ENCODE measurements around the gene FLAD1. TPM values are rescaled to one million over a fixed set of nuclear protein-coding genes. Genes with fewer than 3 reads are reported as not detected.

FLAD1 gene
- total RNA-seq, 4 donors from 2014 or later: 26.6 to 36.8 (median 31.7) TPM

GRCh38 chr1:155000726-155001424 lies 17.7 kb downstream of the FLAD1 start:
- DNase-seq: peak; percentile 88 to 97
- Histone ChIP-seq H3K4me1 (peaks cover 24 to 42% of the 10 kb centered on the region in 2 donors), H3K36me3 (no peaks in the 10 kb centered on the region), H3K9me3 (no peaks in the 10 kb centered on the region), H3K27ac (peak overlapping the region; percentile 95 to 99 (median 98)), H3K4me3 (peak overlapping the region; percentile 83 to 99 (median 94)), H3K27me3 (no peaks in the 10 kb centered on the region)
- ATAC-seq: peak; percentile 25 to 32
- in situ Hi-C loops (cut with MboI; ENCODE audit: low sequenced_read_pairs in 4 of 4): no loop called here
- intact Hi-C loops (cut with DNase I; ENCODE audit: low total_unique reads): loop anchor here (1.0 to 10.0 kb wide), 8 partner anchors 18 to 1494 kb away; partner anchors contain the start of genes CKS1B, FLAD1, PMVK and SLC50A1
- TF ChIP-seq CTCF (IDR thresholded peaks at IDR 0.05 in 4 of 5, conservative IDR thresholded peaks at IDR 0.05 in 1 of 5): peak in 4 of 5 experiments; percentile 3 to 52 (median 36)
- TF ChIP-seq POLR2A (IDR thresholded peaks at IDR 0.05): peak; percentile 90 to 92

- peak overlapping the region; percentile 83 to 99 (median 94) for H3K4me3 ChIP-seq
- in situ Hi-C loops (cut with MboI; ENCODE audit: low sequenced_read_pairs in 4 of 4): no loop called here
- intact Hi-C loops (cut with DNase I; ENCODE audit: low total_unique reads): loop anchor here (2.0 to 10.0 kb wide), 7 partner anchors 19 to 1493 kb away; partner anchors contain the start of genes FLAD1, PMVK, SLC50A1 and UBE2Q1
- DNase-seq: no peak
- TF ChIP-seq CTCF (IDR thresholded peaks at IDR 0.05 in 4 of 5, conservative IDR thresholded peaks at IDR 0.05 in 1 of 5) (no peak), POLR2A (IDR thresholded peaks at IDR 0.05) (no peak)
- H3K4me1 ChIP-seq: peaks cover 29 to 47% of the 10 kb centered on the region in 2 donors
- no peaks in the 10 kb centered on the region for H3K36me3 ChIP-seq
- no peaks in the 10 kb centered on the region for H3K27me3 ChIP-seq
- no peak for ATAC-seq
- H3K9me3 ChIP-seq: no peaks in the 10 kb centered on the region
- H3K27ac ChIP-seq: peak overlapping the region; percentile 95 to 99 (median 98)
Measured at GRCh38 chr1:155001425-155001674, 18.2 kb downstream of the FLAD1 start.

- Histone ChIP-seq H3K27me3 (no peaks in the 10 kb centered on the region), H3K27ac (peak overlapping the region; percentile 95 to 99 (median 98)), H3K4me1 (peaks cover 34 to 52% of the 10 kb centered on the region in 2 donors), H3K4me3 (peak overlapping the region; percentile 83 to 99 (median 94)), H3K9me3 (no peaks in the 10 kb centered on the region), H3K36me3 (no peaks in the 10 kb centered on the region)
- ATAC-seq (peak; percentile 45 to 54), DNase-seq (peak; percentile 100)
- peak; percentile 90 to 92 for TF ChIP-seq POLR2A (IDR thresholded peaks at IDR 0.05)
- peak in 2 of 5 experiments; percentile 13 to 55 for TF ChIP-seq CTCF (IDR thresholded peaks at IDR 0.05 in 4 of 5, conservative IDR thresholded peaks at IDR 0.05 in 1 of 5)
- in situ Hi-C loops (cut with MboI; ENCODE audit: low sequenced_read_pairs in 4 of 4) (no loop called here), intact Hi-C loops (cut with DNase I; ENCODE audit: low total_unique reads) (loop anchor here (1.0 to 10.0 kb wide), 8 partner anchors 15 to 1493 kb away; partner anchors contain the start of genes FLAD1, PMVK, SLC50A1 and UBE2Q1)
Measured at GRCh38 chr1:155001675-155002463, 18.7 kb downstream of the FLAD1 start.

GRCh38 chr1:155002464-155003226 lies 19.5 kb downstream of the FLAD1 start, which contains the start of gene ZBTB7B:
Gene ZBTB7B, plus strand, starts transcription at chr1:155002802. Its CDS starts 11,859 bp downstream, at chr1:155014661.
- intact Hi-C loops (cut with DNase I; ENCODE audit: low total_unique reads) (loop anchor here (1.0 to 10.0 kb wide), 6 partner anchors 15 to 1492 kb away; partner anchors contain the start of genes SLC50A1 and UBE2Q1), in situ Hi-C loops (cut with MboI; ENCODE audit: low sequenced_read_pairs in 4 of 4) (no loop called here)
- H3K27me3 ChIP-seq: no peaks in the 10 kb centered on the region
- peaks cover 41 to 60% of the 10 kb centered on the region in 2 donors for H3K4me1 ChIP-seq
- no peaks in the 10 kb centered on the region for H3K9me3 ChIP-seq
- H3K27ac ChIP-seq: peak within 1 kb of the TSS; percentile 95 to 99 (median 98)
- ATAC-seq: peak; percentile 2 to 14
- peak within 1 kb of the TSS; percentile 94 to 99 (median 96) for H3K4me3 ChIP-seq
- TF ChIP-seq CTCF (IDR thresholded peaks at IDR 0.05 in 4 of 5, conservative IDR thresholded peaks at IDR 0.05 in 1 of 5) (no peak), POLR2A (IDR thresholded peaks at IDR 0.05) (peak in 1 of 2 donors; percentile 12)
- no peaks in the 10 kb centered on the region for H3K36me3 ChIP-seq
- DNase-seq: peak in 1 of 2 donors; percentile 54

Measured in gastrocnemius medialis (tissue), 4 donors.